HG02623 (cell line): ENCODE measurements around the gene CST7.

Experiments
- ATAC-seq: cut with Tn5 transposase; IDR thresholded peaks from one replicate; pipeline ENCODE4 v1.9.1; 2021; ENCODE audit warnings: moderate library complexity; ENCODE audit not compliant: unreplicated experiment

Gene CST7

GRCh38 chr20:24963672-24964505 lies 14.8 kb downstream of the CST7 start:
- no peak for ATAC-seq

GRCh38 chr20:24964506-24964840 lies 15.4 kb downstream of the CST7 start:
- ATAC-seq, result no peak

GRCh38 chr20:24965065-24965919 lies 16.2 kb downstream of the CST7 start:
- ATAC-seq, result no peak

- no peak for ATAC-seq
Observed at GRCh38 chr20:24966317-24967012, 17.4 kb downstream of the CST7 start.

GRCh38 chr20:24968278-24968800 lies 19.3 kb downstream of the CST7 start:
- ATAC-seq, result no peak

- ATAC-seq, result no peak
Observed at GRCh38 chr20:24969186-24970029, 20.3 kb downstream of the CST7 start.

GRCh38 chr20:24970030-24970553 lies 21.0 kb downstream of the CST7 start:
- no peak for ATAC-seq

GRCh38 chr20:24970754-24971153 lies 21.7 kb downstream of the CST7 start:
- ATAC-seq, result no peak

GRCh38 chr20:24971376-24972101 lies 22.5 kb downstream of the CST7 start:
- ATAC-seq, result no peak

GRCh38 chr20:24972341-24972740 lies 23.3 kb downstream of the CST7 start:
- no peak for ATAC-seq

- ATAC-seq, result no peak
Observed at GRCh38 chr20:24977336-24977735, 28.3 kb downstream of the CST7 start.

GRCh38 chr20:24977797-24978196 lies 28.7 kb downstream of the CST7 start:
- no peak for ATAC-seq

GRCh38 chr20:24978513-24978912 lies 29.4 kb downstream of the CST7 start:
- no peak for ATAC-seq

GRCh38 chr20:24979036-24979960 lies 30.2 kb downstream of the CST7 start:
- ATAC-seq, result no peak

GRCh38 chr20:24980291-24981053 lies 31.4 kb downstream of the CST7 start:
- ATAC-seq, result no peak

GRCh38 chr20:24981282-24981681 lies 32.2 kb downstream of the CST7 start:
- no peak for ATAC-seq

- no peak for ATAC-seq
Observed at GRCh38 chr20:24981790-24982189, 32.7 kb downstream of the CST7 start.

- ATAC-seq, result no peak
Observed at GRCh38 chr20:24983896-24984295, 34.8 kb downstream of the CST7 start.
